Lower leg skin (tissue), 3 donors: ENCODE data around the gene POLDIP3.

Source experiments
- CTCF ChIP-seq, 3 donors: fragments of 450-650 bp; IDR thresholded peaks; one replicate each; pipeline ENCODE4 v1.5.1; 2016; ENCODE audit warnings: antibody characterized with exemption in 3 of 3, mild to moderate bottlenecking in 3 of 3, moderate library complexity in 2 of 3
- POLR2A ChIP-seq, 2 donors: fragments of 450-650 bp; IDR thresholded peaks; one replicate each; pipeline ENCODE4 v1.6.1; 2016 to 2017; ENCODE audit warnings: antibody characterized with exemption in 2 of 2, mild to moderate bottlenecking in 1 of 2, moderate library complexity in 1 of 2

DNA sequence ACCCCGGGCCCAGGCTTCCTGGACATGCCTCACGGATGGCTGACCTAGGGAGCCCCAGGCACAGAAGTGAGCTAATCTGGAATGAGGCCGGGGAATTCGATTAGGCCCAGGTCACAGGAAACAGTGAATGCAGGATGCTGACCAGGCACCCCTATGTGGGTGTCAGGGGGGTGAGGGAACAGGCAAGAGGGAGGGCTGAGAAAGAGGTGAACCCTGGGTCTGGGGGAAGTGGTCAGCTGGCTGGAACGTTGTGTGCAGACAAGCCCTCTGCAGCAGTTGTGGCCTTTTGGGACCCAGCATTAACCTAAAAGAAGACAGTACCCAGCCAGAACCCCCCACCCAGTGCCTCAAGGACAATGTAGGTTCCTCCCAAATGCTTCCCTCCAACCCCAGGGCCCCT lies 52.8 kb downstream of the POLDIP3 start:
- TF ChIP-seq POLR2A (IDR thresholded peaks at IDR 0.05), result no peak
- TF ChIP-seq CTCF (IDR thresholded peaks at IDR 0.05), result no peak
